Ascending aorta (tissue), 2 donors: ENCODE results near the gene ASB7. TPM values are rescaled to one million over a fixed set of nuclear protein-coding genes. Genes with fewer than 3 reads are reported as not detected.

Experiments used
- DNase-seq, 2 donors: peaks; one replicate each; pipeline ENCODE4 v3.0.0-alpha.2; 2019; ENCODE audit warnings: low spot score in 2 of 2
- H3K27ac ChIP-seq, 2 donors: fragments of 200-600 bp; sonication (generic); one replicate each; pipeline ENCODE4 v1.5.1; 2016 to 2017; ENCODE audit warnings: mild to moderate bottlenecking in 1 of 2
- H3K27me3 ChIP-seq: fragments of 200-600 bp; sonication (generic); one replicate; pipeline ENCODE4 v1.5.1; 2017
- H3K36me3 ChIP-seq, 2 donors: fragments of 200-600 bp; sonication (generic); one replicate each; pipeline ENCODE4 v1.5.1; 2016
- H3K4me1 ChIP-seq, 2 donors: fragments of 200-600 bp; sonication (generic); one replicate each; pipeline ENCODE4 v1.5.1; 2016 to 2017; ENCODE audit warnings: mild to moderate bottlenecking in 1 of 2
- H3K4me3 ChIP-seq, 2 donors: fragments of 200-600 bp; sonication (generic); one replicate each; pipeline ENCODE4 v1.5.1; 2016 to 2017; ENCODE audit warnings: mild to moderate bottlenecking in 1 of 2
- H3K9me3 ChIP-seq, 2 donors: fragments of 200-600 bp; sonication (generic); one replicate each; pipeline ENCODE4 v1.5.1; 2016
- intact Hi-C: fragments of 100-400 bp; cut with DNase I; formaldehyde crosslinking; loops from one replicate; pipeline ENCODE4 v1.15.1; 2023
- total RNA-seq: library from RNA; depleted of rRNA; stranded (reverse); fragments of >200 nt; gene quantifications from one replicate; pipeline ENCODE4 v1.1.0, GENCODE V29; 2016
- TF ChIP-seq, protein P1 (sequence below), 3 experiments: fragments of 200-600 bp in 2 of 3; fragments of 450-650 bp in 1 of 3; sonication (generic) in 2 of 3; IDR thresholded peaks; one replicate each; pipeline ENCODE4 v1.5.1; 2016 to 2019; ENCODE audit warnings: antibody characterized with exemption in 3 of 3, mild to moderate bottlenecking in 1 of 3, moderate library complexity in 1 of 3

The ASB7 gene
- total RNA-seq, 1 donor from 2014 or later: 9.3 TPM

DNA sequence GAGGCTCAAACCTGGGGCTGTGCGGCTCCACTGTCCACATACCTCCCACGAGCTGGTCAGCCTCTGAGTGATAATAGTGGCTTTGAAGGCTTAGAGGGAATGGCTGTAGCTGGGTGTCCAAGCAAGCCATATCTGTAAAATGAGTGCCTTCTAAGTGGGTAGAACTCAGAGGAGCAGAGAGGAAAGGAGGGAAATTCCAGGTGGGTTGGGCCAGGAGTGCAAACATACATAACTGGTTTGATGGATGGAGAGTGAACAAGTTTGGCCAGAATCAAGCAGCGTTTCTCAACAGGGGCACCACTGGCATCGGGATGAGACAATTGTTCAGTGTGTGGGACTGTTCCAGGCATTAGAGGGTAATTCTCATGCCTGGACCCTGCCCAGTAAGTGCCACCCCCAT, 91.1 kb downstream of the ASB7 start:
- H3K36me3 ChIP-seq: no peaks in the 10 kb centered on the region
- DNase-seq: no peak
- no peak overlapping the region for H3K4me3 ChIP-seq
- peaks cover 0 to 3% of the 10 kb centered on the region in 2 donors for H3K4me1 ChIP-seq
- no peak overlapping the region for H3K27ac ChIP-seq
- H3K27me3 ChIP-seq: no peaks in the 10 kb centered on the region
- peaks cover 0 to 3% of the 10 kb centered on the region in 2 donors for H3K9me3 ChIP-seq
- intact Hi-C loops: no loop called here
- TF ChIP-seq, protein P1, sequence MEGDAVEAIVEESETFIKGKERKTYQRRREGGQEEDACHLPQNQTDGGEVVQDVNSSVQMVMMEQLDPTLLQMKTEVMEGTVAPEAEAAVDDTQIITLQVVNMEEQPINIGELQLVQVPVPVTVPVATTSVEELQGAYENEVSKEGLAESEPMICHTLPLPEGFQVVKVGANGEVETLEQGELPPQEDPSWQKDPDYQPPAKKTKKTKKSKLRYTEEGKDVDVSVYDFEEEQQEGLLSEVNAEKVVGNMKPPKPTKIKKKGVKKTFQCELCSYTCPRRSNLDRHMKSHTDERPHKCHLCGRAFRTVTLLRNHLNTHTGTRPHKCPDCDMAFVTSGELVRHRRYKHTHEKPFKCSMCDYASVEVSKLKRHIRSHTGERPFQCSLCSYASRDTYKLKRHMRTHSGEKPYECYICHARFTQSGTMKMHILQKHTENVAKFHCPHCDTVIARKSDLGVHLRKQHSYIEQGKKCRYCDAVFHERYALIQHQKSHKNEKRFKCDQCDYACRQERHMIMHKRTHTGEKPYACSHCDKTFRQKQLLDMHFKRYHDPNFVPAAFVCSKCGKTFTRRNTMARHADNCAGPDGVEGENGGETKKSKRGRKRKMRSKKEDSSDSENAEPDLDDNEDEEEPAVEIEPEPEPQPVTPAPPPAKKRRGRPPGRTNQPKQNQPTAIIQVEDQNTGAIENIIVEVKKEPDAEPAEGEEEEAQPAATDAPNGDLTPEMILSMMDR (IDR thresholded peaks at IDR 0.05): no peak

DNA sequence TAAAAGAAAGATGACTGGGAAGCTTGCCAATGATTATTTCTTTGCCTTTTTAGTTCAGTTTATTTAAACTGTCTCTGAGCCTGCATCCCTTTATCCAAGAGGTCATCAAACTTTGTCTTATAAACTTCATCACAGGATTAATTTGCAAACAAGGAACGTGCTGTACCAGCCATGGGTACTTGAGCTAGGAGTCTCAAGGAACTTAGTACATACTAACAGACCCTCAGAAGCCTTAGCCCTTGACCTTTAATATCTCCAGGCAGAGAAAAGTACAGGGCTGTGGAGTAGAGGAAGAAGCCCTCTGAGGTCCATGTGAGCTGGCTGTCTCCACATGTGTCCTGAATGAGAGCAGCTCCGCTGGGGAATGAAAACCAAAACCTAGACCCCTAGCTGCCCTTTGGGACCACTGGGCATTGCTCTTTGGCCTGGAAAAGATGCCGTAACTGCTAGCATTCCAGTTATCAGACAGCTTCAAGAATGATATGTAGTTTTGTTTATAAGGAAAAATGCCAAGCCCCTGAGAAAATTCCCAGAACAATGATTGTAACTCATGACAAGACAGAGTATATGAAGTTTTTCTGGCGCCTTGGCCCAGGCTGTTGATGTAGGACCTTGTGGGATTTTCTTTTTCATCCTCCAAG, 92.1 kb downstream of the ASB7 start:
- TF ChIP-seq, protein P1 (IDR thresholded peaks at IDR 0.05): no peak
- peaks cover 0 to 3% of the 10 kb centered on the region in 2 donors for H3K9me3 ChIP-seq
- H3K36me3 ChIP-seq: no peaks in the 10 kb centered on the region
- no peak overlapping the region for H3K27ac ChIP-seq
- peaks cover 0 to 3% of the 10 kb centered on the region in 2 donors for H3K4me1 ChIP-seq
- intact Hi-C loops: no loop called here
- DNase-seq: no peak
- no peaks in the 10 kb centered on the region for H3K27me3 ChIP-seq
- H3K4me3 ChIP-seq: no peak overlapping the region

DNA sequence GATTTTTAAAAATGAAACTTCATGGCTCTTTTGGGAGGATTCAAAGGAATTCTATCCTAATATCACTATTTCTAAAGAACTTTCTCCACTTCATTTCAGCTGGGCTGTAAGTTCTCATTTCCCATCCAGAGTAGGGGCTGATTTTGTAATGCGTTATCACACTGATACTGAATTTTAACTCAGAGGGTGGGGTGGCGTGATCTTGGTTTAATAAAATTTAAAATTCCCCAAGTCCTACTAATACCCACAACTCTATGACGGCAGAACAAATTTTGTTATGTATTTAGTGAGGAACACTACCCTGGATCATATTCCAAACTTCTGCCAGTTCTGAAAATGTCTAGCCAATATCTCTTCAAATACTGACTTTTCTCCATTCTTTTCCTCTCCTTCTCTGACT, 92.7 kb downstream of the ASB7 start:
- Histone ChIP-seq H3K4me3 (no peak overlapping the region), H3K4me1 (no peaks in the 10 kb centered on the region), H3K9me3 (peaks cover 0 to 3% of the 10 kb centered on the region in 2 donors), H3K36me3 (no peaks in the 10 kb centered on the region), H3K27ac (no peak overlapping the region), H3K27me3 (no peaks in the 10 kb centered on the region)
- no peak for DNase-seq
- TF ChIP-seq, protein P1 (IDR thresholded peaks at IDR 0.05): no peak
- intact Hi-C loops: no loop called here

DNA sequence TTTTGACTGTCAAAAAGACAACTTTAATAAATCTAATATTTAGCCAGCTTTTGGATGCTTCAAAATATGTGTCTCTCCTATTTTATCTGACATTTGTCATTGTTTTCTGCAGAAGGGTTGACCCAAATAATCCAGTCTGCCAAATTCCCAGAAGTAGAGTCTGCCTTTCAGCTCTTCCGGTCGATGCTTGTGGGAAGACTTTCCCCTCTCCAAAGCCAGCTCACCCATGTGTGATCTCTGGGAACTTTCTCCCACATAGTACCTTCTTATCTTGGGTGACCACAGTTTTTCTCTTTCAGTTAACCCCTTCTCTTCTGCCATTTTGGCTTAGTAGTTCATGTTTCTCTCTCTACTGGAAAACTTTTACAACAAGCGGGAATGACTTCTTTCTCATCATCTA, 94.1 kb downstream of the ASB7 start:
- Histone ChIP-seq H3K4me3 (no peak overlapping the region), H3K9me3 (peaks cover 0 to 3% of the 10 kb centered on the region in 2 donors), H3K27me3 (no peaks in the 10 kb centered on the region), H3K4me1 (no peaks in the 10 kb centered on the region), H3K36me3 (no peaks in the 10 kb centered on the region), H3K27ac (no peak overlapping the region)
- intact Hi-C loops: no loop called here
- TF ChIP-seq, protein P1 (IDR thresholded peaks at IDR 0.05): no peak
- no peak for DNase-seq

Other genes starting within 250 kb of the ASB7 start
- gene CERS3, start 73.6 kb upstream of the ASB7 start, total RNA-seq: not detected
- gene LINS1, start 405 bp upstream of the ASB7 start, total RNA-seq: 1.7 TPM